ENCODE measurements around the gene EXOSC3. TPM values are rescaled to one million over a fixed set of nuclear protein-coding genes. Genes with fewer than 3 reads are reported as not detected.

EXOSC3 gene
- total and polyA plus RNA-seq, 2 of the 8 experiments (the other 6 are each of a cell fraction or from before 2014, with no cell fraction given), result 46.7 to 73.4 TPM

DNA sequence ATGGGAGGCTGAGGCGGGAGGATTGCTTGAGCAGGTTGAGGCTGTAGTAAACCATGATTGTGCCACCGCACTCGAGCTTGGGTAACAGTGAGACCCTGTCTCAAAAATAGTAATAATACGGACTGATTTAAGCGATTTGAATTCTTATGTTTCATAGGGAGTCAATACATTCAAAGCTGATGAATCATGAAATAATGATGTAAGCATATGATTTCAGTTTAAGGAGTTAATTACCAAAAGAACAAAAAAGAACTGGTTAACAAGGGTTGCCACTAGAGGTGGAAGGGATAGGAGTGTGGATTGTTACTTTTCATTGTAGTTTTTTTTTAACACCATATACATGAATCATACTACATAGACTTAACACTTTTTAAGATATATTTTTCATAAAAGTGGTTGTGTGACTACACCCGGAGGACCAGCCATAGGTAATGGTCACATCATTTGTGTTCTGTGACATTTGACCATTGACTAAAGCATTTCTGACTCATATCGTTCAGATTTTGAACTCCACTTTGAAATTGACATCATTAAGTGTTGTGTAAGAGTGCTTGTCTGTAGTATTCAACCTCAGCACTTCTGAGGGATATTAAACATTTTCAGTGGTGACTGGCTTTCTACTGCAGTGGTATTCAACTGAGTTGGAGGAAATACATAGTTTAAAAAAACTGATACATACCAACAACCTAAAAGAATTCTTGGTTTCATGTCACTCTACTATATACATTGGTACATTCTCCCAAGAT, 24.3 kb downstream of the EXOSC3 start (continued):
- TF ChIP-seq, protein P1, sequence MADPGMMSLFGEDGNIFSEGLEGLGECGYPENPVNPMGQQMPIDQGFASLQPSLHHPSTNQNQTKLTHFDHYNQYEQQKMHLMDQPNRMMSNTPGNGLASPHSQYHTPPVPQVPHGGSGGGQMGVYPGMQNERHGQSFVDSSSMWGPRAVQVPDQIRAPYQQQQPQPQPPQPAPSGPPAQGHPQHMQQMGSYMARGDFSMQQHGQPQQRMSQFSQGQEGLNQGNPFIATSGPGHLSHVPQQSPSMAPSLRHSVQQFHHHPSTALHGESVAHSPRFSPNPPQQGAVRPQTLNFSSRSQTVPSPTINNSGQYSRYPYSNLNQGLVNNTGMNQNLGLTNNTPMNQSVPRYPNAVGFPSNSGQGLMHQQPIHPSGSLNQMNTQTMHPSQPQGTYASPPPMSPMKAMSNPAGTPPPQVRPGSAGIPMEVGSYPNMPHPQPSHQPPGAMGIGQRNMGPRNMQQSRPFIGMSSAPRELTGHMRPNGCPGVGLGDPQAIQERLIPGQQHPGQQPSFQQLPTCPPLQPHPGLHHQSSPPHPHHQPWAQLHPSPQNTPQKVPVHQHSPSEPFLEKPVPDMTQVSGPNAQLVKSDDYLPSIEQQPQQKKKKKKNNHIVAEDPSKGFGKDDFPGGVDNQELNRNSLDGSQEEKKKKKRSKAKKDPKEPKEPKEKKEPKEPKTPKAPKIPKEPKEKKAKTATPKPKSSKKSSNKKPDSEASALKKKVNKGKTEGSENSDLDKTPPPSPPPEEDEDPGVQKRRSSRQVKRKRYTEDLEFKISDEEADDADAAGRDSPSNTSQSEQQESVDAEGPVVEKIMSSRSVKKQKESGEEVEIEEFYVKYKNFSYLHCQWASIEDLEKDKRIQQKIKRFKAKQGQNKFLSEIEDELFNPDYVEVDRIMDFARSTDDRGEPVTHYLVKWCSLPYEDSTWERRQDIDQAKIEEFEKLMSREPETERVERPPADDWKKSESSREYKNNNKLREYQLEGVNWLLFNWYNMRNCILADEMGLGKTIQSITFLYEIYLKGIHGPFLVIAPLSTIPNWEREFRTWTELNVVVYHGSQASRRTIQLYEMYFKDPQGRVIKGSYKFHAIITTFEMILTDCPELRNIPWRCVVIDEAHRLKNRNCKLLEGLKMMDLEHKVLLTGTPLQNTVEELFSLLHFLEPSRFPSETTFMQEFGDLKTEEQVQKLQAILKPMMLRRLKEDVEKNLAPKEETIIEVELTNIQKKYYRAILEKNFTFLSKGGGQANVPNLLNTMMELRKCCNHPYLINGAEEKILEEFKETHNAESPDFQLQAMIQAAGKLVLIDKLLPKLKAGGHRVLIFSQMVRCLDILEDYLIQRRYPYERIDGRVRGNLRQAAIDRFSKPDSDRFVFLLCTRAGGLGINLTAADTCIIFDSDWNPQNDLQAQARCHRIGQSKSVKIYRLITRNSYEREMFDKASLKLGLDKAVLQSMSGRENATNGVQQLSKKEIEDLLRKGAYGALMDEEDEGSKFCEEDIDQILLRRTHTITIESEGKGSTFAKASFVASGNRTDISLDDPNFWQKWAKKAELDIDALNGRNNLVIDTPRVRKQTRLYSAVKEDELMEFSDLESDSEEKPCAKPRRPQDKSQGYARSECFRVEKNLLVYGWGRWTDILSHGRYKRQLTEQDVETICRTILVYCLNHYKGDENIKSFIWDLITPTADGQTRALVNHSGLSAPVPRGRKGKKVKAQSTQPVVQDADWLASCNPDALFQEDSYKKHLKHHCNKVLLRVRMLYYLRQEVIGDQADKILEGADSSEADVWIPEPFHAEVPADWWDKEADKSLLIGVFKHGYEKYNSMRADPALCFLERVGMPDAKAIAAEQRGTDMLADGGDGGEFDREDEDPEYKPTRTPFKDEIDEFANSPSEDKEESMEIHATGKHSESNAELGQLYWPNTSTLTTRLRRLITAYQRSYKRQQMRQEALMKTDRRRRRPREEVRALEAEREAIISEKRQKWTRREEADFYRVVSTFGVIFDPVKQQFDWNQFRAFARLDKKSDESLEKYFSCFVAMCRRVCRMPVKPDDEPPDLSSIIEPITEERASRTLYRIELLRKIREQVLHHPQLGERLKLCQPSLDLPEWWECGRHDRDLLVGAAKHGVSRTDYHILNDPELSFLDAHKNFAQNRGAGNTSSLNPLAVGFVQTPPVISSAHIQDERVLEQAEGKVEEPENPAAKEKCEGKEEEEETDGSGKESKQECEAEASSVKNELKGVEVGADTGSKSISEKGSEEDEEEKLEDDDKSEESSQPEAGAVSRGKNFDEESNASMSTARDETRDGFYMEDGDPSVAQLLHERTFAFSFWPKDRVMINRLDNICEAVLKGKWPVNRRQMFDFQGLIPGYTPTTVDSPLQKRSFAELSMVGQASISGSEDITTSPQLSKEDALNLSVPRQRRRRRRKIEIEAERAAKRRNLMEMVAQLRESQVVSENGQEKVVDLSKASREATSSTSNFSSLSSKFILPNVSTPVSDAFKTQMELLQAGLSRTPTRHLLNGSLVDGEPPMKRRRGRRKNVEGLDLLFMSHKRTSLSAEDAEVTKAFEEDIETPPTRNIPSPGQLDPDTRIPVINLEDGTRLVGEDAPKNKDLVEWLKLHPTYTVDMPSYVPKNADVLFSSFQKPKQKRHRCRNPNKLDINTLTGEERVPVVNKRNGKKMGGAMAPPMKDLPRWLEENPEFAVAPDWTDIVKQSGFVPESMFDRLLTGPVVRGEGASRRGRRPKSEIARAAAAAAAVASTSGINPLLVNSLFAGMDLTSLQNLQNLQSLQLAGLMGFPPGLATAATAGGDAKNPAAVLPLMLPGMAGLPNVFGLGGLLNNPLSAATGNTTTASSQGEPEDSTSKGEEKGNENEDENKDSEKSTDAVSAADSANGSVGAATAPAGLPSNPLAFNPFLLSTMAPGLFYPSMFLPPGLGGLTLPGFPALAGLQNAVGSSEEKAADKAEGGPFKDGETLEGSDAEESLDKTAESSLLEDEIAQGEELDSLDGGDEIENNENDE (IDR thresholded peaks at IDR 0.05; ENCODE audit: insufficient replicate concordance, low read length), result no peak
- TF ChIP-seq TAF7 (optimal IDR thresholded peaks at IDR 0.05; ENCODE audit: borderline replicate concordance, low read depth, low read length) (no peak), SP2 (IDR thresholded peaks at IDR 0.05; ENCODE audit: low read length) (no peak), GTF2F1 (IDR thresholded peaks at IDR 0.05; ENCODE audit: borderline replicate concordance, low read depth, low read length) (no peak), BCL11A (IDR thresholded peaks at IDR 0.05; ENCODE audit: low read depth in 2 of 2, low read length in 2 of 2) (no peak), BACH1 (IDR thresholded peaks at IDR 0.05; ENCODE audit: low read length) (no peak), TAF1 (IDR thresholded peaks at IDR 0.05; ENCODE audit: low read depth, low read length) (no peak), PHF8 (conservative IDR thresholded peaks at IDR 0.05; ENCODE audit: low read depth, low read length) (no peak), TBP (IDR thresholded peaks at IDR 0.05; ENCODE audit: low read depth, low read length) (no peak), NRF1 (IDR thresholded peaks at IDR 0.05; ENCODE audit: low read depth, low read length) (no peak), SUZ12 (IDR thresholded peaks at IDR 0.05; ENCODE audit: low read length) (no peak)
